ENCODE data around the gene ARHGAP4.

DNA sequence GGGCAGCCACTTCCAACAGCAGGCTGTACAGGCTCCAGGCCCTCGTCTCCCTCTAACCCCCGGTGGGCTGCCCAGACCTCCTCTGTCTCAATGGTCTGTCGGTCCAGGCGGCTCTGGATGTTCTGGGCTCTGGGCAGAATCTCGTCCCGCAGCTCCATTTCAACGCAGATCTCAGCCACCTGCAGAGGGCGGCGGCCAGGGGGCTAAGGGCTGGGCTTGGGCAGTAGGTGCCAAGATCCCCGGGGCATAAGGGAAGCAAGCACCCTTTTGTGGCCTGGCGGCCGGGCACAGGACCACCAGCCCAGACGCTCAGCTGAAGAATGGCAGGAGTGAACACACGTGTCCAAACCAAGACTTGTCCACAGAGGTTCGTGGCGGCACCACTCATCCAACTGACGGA is 12.4 kb downstream of the ARHGAP4 start:
- no peak for TF ChIP-seq SMARCA5 (IDR thresholded peaks at IDR 0.05)
- TF ChIP-seq, protein P1, sequence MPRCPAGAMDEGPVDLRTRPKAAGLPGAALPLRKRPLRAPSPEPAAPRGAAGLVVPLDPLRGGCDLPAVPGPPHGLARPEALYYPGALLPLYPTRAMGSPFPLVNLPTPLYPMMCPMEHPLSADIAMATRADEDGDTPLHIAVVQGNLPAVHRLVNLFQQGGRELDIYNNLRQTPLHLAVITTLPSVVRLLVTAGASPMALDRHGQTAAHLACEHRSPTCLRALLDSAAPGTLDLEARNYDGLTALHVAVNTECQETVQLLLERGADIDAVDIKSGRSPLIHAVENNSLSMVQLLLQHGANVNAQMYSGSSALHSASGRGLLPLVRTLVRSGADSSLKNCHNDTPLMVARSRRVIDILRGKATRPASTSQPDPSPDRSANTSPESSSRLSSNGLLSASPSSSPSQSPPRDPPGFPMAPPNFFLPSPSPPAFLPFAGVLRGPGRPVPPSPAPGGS (IDR thresholded peaks at IDR 0.05; ENCODE audit: borderline replicate concordance, insufficient read depth, low read depth, low read length, poor library complexity, severe bottlenecking), result no peak
- TF ChIP-seq, protein P2, sequence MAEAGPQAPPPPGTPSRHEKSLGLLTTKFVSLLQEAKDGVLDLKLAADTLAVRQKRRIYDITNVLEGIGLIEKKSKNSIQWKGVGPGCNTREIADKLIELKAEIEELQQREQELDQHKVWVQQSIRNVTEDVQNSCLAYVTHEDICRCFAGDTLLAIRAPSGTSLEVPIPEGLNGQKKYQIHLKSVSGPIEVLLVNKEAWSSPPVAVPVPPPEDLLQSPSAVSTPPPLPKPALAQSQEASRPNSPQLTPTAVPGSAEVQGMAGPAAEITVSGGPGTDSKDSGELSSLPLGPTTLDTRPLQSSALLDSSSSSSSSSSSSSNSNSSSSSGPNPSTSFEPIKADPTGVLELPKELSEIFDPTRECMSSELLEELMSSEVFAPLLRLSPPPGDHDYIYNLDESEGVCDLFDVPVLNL (IDR thresholded peaks at IDR 0.05; ENCODE audit: low read depth, low read length), result no peak
- no peak for TF ChIP-seq TAF1 (IDR thresholded peaks at IDR 0.05; ENCODE audit: borderline replicate concordance, low read depth, low read length)
- TF ChIP-seq, protein P3, sequence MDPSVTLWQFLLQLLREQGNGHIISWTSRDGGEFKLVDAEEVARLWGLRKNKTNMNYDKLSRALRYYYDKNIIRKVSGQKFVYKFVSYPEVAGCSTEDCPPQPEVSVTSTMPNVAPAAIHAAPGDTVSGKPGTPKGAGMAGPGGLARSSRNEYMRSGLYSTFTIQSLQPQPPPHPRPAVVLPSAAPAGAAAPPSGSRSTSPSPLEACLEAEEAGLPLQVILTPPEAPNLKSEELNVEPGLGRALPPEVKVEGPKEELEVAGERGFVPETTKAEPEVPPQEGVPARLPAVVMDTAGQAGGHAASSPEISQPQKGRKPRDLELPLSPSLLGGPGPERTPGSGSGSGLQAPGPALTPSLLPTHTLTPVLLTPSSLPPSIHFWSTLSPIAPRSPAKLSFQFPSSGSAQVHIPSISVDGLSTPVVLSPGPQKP (IDR thresholded peaks at IDR 0.05; ENCODE audit: low read depth, low read length), result no peak
- TF ChIP-seq NR2C2 (IDR thresholded peaks at IDR 0.05; ENCODE audit: borderline replicate concordance, control insufficient read depth, insufficient read length, low read depth), result no peak
- TF ChIP-seq POLR2AphosphoS5 (IDR thresholded peaks at IDR 0.05; ENCODE audit: low read length), result no peak
- TF ChIP-seq POLR2A (IDR thresholded peaks at IDR 0.05; ENCODE audit: low read depth, low read length), result no peak
- TF ChIP-seq, protein P4, sequence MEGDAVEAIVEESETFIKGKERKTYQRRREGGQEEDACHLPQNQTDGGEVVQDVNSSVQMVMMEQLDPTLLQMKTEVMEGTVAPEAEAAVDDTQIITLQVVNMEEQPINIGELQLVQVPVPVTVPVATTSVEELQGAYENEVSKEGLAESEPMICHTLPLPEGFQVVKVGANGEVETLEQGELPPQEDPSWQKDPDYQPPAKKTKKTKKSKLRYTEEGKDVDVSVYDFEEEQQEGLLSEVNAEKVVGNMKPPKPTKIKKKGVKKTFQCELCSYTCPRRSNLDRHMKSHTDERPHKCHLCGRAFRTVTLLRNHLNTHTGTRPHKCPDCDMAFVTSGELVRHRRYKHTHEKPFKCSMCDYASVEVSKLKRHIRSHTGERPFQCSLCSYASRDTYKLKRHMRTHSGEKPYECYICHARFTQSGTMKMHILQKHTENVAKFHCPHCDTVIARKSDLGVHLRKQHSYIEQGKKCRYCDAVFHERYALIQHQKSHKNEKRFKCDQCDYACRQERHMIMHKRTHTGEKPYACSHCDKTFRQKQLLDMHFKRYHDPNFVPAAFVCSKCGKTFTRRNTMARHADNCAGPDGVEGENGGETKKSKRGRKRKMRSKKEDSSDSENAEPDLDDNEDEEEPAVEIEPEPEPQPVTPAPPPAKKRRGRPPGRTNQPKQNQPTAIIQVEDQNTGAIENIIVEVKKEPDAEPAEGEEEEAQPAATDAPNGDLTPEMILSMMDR (IDR thresholded peaks at IDR 0.05 in 2 of 3, conservative IDR thresholded peaks at IDR 0.05 in 1 of 3; ENCODE audit: control insufficient read depth in 2 of 3, extremely low read depth in 1 of 3, insufficient read depth in 1 of 3, low read depth in 3 of 3, low read length in 3 of 3), result no peak

Data from GM12878 (cell line).